ENCODE results near the gene PRSS50.
"Not testable (repeated sequence)": the region's sequence is repeated elsewhere in the genome, so short reads cannot be mapped to it uniquely, and the experiment has no call there.

The PRSS50 gene

DNA sequence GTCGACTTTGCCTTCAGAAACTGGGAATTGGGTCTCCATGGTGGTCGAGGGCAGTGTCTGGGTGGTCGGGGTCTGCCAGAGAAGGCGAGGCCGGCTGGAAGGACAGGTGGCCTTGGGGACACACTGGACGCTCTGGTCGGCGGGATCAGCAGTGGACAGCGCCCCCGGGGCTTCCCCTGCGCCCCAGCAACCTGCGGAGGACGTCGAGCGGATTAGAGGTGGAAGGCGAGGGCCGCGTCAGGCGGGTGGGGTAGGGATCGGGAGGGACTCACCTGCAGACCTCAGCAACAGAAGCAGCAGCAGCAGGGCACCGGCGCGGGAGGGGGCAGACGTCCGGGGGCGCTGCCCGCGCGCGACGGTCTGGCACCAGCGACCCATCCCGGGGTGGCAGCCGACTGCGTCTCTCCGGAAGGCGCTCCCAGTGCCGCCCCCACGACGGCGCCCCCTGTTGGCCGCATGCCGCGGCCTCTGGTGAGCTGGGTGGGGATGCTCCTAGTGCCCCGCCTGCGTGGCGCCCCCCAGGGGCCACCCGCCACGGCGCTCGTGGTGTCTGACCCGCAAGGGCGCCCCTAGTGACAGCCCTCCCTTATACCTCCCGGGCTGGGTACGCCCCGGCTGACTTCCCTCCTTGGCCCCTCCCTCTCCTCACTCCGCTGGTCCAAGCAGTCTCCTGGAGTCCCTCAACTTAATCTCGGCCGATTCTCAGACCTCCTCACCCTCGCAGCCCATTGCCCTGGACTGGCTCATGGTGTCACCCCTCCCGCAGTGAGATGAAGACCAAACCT lies at the start of gene PRSS50:
Gene PRSS50 (minus strand): TSS at position 423 of the 785 bp plus-strand sequence. CDS start 45 bp downstream, at position 378.
- DNase-seq (ENCODE audit: low spot score in 2 of 2) (peak in 1 of 2 donors; percentile 13), ATAC-seq (ENCODE audit: low read depth) (peak; percentile 52)
- H3K4me3 Mint-ChIP-seq = no peak within 1 kb of the TSS
- H3K9me3 Mint-ChIP-seq = no peaks in the 10 kb centered on the region
- no peaks in the 10 kb centered on the region for H3K36me3 Mint-ChIP-seq
- H3K4me1 Mint-ChIP-seq = no peaks in the 10 kb centered on the region
- peaks cover 22% of the 10 kb centered on the region for H3K27me3 Mint-ChIP-seq
- H3K27ac Mint-ChIP-seq = no peak within 1 kb of the TSS

GRCh38 chr3:46764206-46764605 lies 46.5 kb upstream of the PRSS50 start:
- Mint-ChIP-seq H3K9me3 (peaks cover 17% of the 10 kb centered on the region), H3K4me3 (no peak overlapping the region), H3K27me3 (peaks cover 6% of the 10 kb centered on the region), H3K4me1 (no peaks in the 10 kb centered on the region), H3K36me3 (peaks cover 5% of the 10 kb centered on the region), H3K27ac (no peak overlapping the region)
- no peak for ATAC-seq (ENCODE audit: low read depth)
- no peak for DNase-seq (ENCODE audit: low spot score in 2 of 2)

DNA sequence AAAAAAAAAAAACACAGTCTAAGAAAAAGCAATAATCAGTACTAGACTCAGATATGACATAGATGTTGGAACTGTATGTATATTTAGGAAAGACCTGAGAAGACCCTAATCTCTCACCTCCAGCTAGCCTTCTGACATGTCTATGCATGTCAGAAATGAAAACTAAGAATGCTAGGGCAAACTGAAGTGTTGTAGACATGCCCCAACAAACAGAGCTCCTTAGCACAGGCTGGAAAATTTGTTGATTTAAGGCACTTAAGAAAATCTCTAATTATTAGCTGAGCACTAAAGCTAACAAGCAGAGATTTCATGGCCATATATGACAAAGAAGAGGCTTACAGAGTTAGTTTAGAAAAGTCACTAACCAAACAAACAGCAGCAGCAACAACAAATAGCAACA lies 45.5 kb upstream of the PRSS50 start:
- no peak for ATAC-seq (ENCODE audit: low read depth)
- Mint-ChIP-seq H3K27ac (no peak overlapping the region), H3K27me3 (peaks cover 6% of the 10 kb centered on the region), H3K36me3 (peaks cover 3% of the 10 kb centered on the region), H3K9me3 (peaks cover 15% of the 10 kb centered on the region), H3K4me3 (no peak overlapping the region), H3K4me1 (no peaks in the 10 kb centered on the region)
- no peak for DNase-seq (ENCODE audit: low spot score in 2 of 2)

- Mint-ChIP-seq H3K4me3 (no peak overlapping the region), H3K27me3 (peaks cover 6% of the 10 kb centered on the region), H3K9me3 (peaks cover 13% of the 10 kb centered on the region), H3K36me3 (peaks cover 2% of the 10 kb centered on the region), H3K4me1 (no peaks in the 10 kb centered on the region), H3K27ac (no peak overlapping the region)
- no peak for ATAC-seq (ENCODE audit: low read depth)
- no peak for DNase-seq (ENCODE audit: low spot score in 2 of 2)
These were observed 41.8 kb upstream of the PRSS50 start for GRCh38 chr3:46759239-46760167.

DNA sequence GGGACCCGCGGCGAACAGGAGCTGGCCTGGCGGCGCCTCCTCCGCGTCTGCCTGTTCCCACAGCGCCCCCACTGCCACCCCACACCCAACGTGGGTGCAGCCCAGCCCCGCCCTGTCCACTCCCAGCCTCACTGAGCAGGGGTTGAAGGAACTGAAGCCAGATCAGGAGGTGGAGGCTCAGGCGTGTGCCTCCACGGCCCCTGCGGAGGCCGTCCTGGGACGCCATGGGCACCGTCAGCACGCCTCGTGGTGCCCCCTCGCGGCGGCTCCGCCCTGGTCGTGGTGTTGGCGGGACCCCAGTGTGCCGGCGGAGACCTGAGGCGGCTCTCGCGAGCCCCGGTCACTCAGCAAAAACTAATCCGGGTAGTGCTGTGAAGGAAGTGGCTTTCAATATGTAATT lies 39.0 kb upstream of the PRSS50 start:
- H3K4me1 Mint-ChIP-seq = no peaks in the 10 kb centered on the region
- ATAC-seq (ENCODE audit: low read depth) (no peak), DNase-seq (ENCODE audit: low spot score in 2 of 2) (no peak)
- no peak overlapping the region for H3K27ac Mint-ChIP-seq
- no peaks in the 10 kb centered on the region for H3K9me3 Mint-ChIP-seq
- peaks cover 4% of the 10 kb centered on the region for H3K27me3 Mint-ChIP-seq
- no peaks in the 10 kb centered on the region for H3K36me3 Mint-ChIP-seq
- H3K4me3 Mint-ChIP-seq = no peak overlapping the region

GRCh38 chr3:46755646-46756045 lies 38.0 kb upstream of the PRSS50 start:
- no peak for ATAC-seq (ENCODE audit: low read depth)
- Mint-ChIP-seq H3K27ac (no peak overlapping the region), H3K4me3 (no peak overlapping the region), H3K9me3 (no peaks in the 10 kb centered on the region), H3K27me3 (peaks cover 4% of the 10 kb centered on the region), H3K36me3 (no peaks in the 10 kb centered on the region), H3K4me1 (no peaks in the 10 kb centered on the region)
- DNase-seq (ENCODE audit: low spot score in 2 of 2) = no peak

GRCh38 chr3:46753127-46753526 lies 35.5 kb upstream of the PRSS50 start:
- H3K4me3 Mint-ChIP-seq; H3K9me3 Mint-ChIP-seq; H3K36me3 Mint-ChIP-seq; ATAC-seq (ENCODE audit: low read depth); H3K27ac Mint-ChIP-seq; DNase-seq (ENCODE audit: low spot score in 2 of 2); H3K4me1 Mint-ChIP-seq: not testable (repeated sequence)
- peaks cover 10% of the 10 kb centered on the region for H3K27me3 Mint-ChIP-seq

- no peak overlapping the region for H3K4me3 Mint-ChIP-seq
- H3K27me3 Mint-ChIP-seq = peaks cover 11% of the 10 kb centered on the region
- H3K4me1 Mint-ChIP-seq = no peaks in the 10 kb centered on the region
- no peaks in the 10 kb centered on the region for H3K36me3 Mint-ChIP-seq
- no peak overlapping the region for H3K27ac Mint-ChIP-seq
- ATAC-seq (ENCODE audit: low read depth) (no peak), DNase-seq (ENCODE audit: low spot score in 2 of 2) (no peak)
- no peaks in the 10 kb centered on the region for H3K9me3 Mint-ChIP-seq
These were observed 32.9 kb upstream of the PRSS50 start for GRCh38 chr3:46750555-46751038.

DNA sequence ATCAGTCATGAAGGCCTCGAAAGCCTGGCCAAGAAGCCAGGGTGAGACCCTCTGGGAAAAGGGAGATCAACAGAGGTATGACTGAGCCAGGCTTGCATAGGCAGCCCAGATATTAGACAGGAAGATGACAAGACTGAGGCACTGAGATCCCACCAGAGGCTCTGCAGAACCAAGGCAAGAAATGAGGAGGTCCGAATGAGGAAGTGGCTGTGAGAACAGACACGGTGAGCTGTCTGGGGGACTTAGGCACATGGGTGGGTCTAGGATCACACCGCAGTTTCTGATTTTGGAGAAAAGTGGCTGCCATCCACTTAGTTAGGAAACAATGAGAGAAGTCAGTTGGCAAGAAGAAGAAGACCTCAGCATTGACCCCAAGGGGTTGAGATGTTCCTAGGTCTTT lies 31.5 kb upstream of the PRSS50 start:
- no peaks in the 10 kb centered on the region for H3K4me1 Mint-ChIP-seq
- H3K4me3 Mint-ChIP-seq = no peak overlapping the region
- DNase-seq (ENCODE audit: low spot score in 2 of 2) = no peak
- H3K27me3 Mint-ChIP-seq = peaks cover 10% of the 10 kb centered on the region
- no peaks in the 10 kb centered on the region for H3K36me3 Mint-ChIP-seq
- H3K27ac Mint-ChIP-seq = no peak overlapping the region
- ATAC-seq (ENCODE audit: low read depth) = peak; percentile 37
- no peaks in the 10 kb centered on the region for H3K9me3 Mint-ChIP-seq

DNA sequence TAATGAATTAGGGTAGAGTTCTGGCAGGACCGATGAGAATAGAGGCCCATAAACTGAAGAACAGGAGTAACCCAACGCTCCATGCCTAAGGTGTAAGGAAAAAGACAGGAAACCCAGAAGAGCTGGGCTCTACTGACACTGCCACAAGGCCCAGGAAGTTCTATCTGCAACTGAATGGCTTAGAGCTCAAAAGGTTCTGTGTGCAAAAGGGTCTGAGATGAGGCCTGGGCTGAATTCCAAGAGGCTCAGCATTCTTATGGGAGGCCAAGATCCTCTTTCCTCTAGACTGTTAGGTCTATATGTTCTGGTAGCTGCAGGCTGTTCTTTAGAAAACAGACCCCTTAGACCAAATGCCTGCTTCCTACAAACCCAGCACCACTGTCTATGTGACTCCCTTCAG lies 30.5 kb upstream of the PRSS50 start:
- Mint-ChIP-seq H3K4me1 (no peaks in the 10 kb centered on the region), H3K4me3 (no peak overlapping the region), H3K36me3 (no peaks in the 10 kb centered on the region), H3K27ac (no peak overlapping the region), H3K9me3 (no peaks in the 10 kb centered on the region), H3K27me3 (peaks cover 10% of the 10 kb centered on the region)
- no peak for ATAC-seq (ENCODE audit: low read depth)
- no peak for DNase-seq (ENCODE audit: low spot score in 2 of 2)

DNA sequence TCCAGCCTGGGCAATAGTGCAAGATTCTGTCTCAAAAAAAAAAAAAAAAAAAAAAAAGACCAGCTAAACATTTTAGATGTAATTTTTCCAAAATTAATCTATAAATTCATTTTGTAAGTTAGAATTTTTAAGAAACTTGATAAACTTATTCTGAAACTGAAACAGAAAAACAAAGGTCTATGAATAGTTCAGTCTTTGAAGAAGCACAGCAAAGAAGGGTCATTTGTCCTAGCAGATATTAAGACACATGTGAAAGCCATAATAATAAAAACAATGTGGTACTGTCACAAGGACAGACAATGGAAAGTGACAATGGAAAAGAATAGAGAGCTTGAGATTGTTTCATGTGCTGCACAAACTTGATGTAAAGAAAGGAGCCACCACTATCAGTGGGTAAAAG lies 29.0 kb upstream of the PRSS50 start:
- peaks cover 13% of the 10 kb centered on the region for H3K27me3 Mint-ChIP-seq
- no peak for DNase-seq (ENCODE audit: low spot score in 2 of 2)
- no peak overlapping the region for H3K4me3 Mint-ChIP-seq
- no peak overlapping the region for H3K27ac Mint-ChIP-seq
- ATAC-seq (ENCODE audit: low read depth) = no peak
- no peaks in the 10 kb centered on the region for H3K4me1 Mint-ChIP-seq
- H3K9me3 Mint-ChIP-seq = no peaks in the 10 kb centered on the region
- H3K36me3 Mint-ChIP-seq = no peaks in the 10 kb centered on the region

DNA sequence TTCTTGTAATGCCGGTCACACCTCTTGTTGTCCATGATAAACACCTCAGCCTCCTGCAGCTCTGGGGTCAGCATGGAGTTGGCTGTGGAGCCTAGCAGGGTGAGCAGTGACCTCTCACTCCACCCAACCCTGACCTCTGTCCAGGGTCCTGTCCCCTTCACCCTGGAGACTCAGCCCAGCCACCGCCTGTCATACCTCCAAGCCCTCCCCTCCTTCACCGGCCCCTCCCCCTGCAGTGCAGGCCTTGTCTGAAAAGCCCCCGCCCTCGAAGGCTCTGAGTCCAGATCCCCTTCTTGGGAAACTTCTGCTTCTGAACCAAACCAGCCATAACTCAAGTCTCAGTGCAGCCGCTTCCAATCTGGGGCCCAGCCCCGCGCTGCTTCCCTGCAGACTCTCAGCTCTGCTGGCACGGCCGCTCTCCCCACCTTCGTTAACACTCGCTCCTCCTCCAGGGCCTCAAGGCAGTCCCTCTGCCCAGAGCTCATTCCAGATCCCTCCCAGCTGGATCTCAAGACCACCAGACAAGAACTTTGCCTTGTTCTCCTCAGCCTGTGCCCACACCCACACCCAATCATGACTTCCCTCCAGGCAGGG lies 25.4 kb upstream of the PRSS50 start:
- Mint-ChIP-seq H3K9me3 (no peaks in the 10 kb centered on the region), H3K4me3 (no peak overlapping the region), H3K27ac (no peak overlapping the region), H3K4me1 (no peaks in the 10 kb centered on the region), H3K36me3 (no peaks in the 10 kb centered on the region), H3K27me3 (peaks cover 8% of the 10 kb centered on the region)
- ATAC-seq (ENCODE audit: low read depth) (no peak), DNase-seq (ENCODE audit: low spot score in 2 of 2) (no peak)

DNA sequence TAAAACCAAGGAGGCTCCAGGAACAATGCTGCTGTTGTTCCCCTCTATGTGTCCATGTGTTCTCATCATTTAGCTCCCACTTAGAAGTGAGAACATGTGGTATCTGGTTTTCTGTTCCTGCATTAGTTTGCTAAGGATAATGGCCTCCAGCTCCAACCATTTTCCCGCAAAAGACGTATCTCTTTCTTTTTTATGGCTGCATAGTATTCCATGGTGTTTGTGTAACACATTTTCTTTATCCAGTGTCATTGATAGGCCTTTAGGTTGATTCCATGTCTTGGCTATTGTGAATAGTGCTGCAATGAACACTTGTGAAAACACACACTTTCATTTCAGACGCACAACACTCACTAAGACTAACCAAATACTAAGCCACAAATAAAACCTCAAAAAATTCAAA lies 21.9 kb upstream of the PRSS50 start:
- DNase-seq (ENCODE audit: low spot score in 2 of 2); H3K4me1 Mint-ChIP-seq; H3K9me3 Mint-ChIP-seq; H3K27me3 Mint-ChIP-seq; H3K36me3 Mint-ChIP-seq; H3K4me3 Mint-ChIP-seq; ATAC-seq (ENCODE audit: low read depth); H3K27ac Mint-ChIP-seq: not testable (repeated sequence)

- Mint-ChIP-seq H3K27ac (no peak overlapping the region), H3K4me1 (no peaks in the 10 kb centered on the region), H3K9me3 (no peaks in the 10 kb centered on the region), H3K36me3 (no peaks in the 10 kb centered on the region), H3K27me3 (peaks cover 13% of the 10 kb centered on the region), H3K4me3 (no peak overlapping the region)
- DNase-seq (ENCODE audit: low spot score in 2 of 2) (no peak), ATAC-seq (ENCODE audit: low read depth) (no peak)
These were observed 19.7 kb upstream of the PRSS50 start for GRCh38 chr3:46737329-46737731.
